ENCODE data around the gene CAMK4.
"Not testable (repeated sequence)": the region's sequence is repeated elsewhere in the genome, so short reads cannot be mapped to it uniquely, and the experiment has no call there.

CAMK4 gene

GRCh38 chr5:111310711-111311620 is 86.8 kb downstream of the CAMK4 start:
- DNase-seq (ENCODE audit: low read depth, low spot score), result no peak

GRCh38 chr5:111311666-111312065 is 87.5 kb downstream of the CAMK4 start:
- DNase-seq (ENCODE audit: low read depth, low spot score), result no peak

- DNase-seq (ENCODE audit: low read depth, low spot score), result no peak
Measured at GRCh38 chr5:111313017-111313724, 89.0 kb downstream of the CAMK4 start.

- no peak for DNase-seq (ENCODE audit: low read depth, low spot score)
Measured at GRCh38 chr5:111320953-111321352, 96.8 kb downstream of the CAMK4 start.

- DNase-seq (ENCODE audit: low read depth, low spot score), result no peak
Measured at GRCh38 chr5:111321376-111321775, 97.2 kb downstream of the CAMK4 start.

- DNase-seq (ENCODE audit: low read depth, low spot score), result no peak
Measured at GRCh38 chr5:111326551-111326950, 102.4 kb downstream of the CAMK4 start.

GRCh38 chr5:111337133-111337532 is 112.9 kb downstream of the CAMK4 start:
- no peak for DNase-seq (ENCODE audit: low read depth, low spot score)

- DNase-seq (ENCODE audit: low read depth, low spot score), result no peak
Measured at GRCh38 chr5:111337688-111338087, 113.5 kb downstream of the CAMK4 start.

- no peak for DNase-seq (ENCODE audit: low read depth, low spot score)
Measured at GRCh38 chr5:111345731-111346130, 121.5 kb downstream of the CAMK4 start.

GRCh38 chr5:111347021-111347420 is 122.8 kb downstream of the CAMK4 start:
- DNase-seq (ENCODE audit: low read depth, low spot score), result no peak

GRCh38 chr5:111348661-111349329 is 124.6 kb downstream of the CAMK4 start:
- no peak for DNase-seq (ENCODE audit: low read depth, low spot score)

GRCh38 chr5:111349429-111349828 is 125.2 kb downstream of the CAMK4 start:
- DNase-seq (ENCODE audit: low read depth, low spot score), result no peak

- DNase-seq (ENCODE audit: low read depth, low spot score), result no peak
Measured at GRCh38 chr5:111353035-111353434, 128.9 kb downstream of the CAMK4 start.

GRCh38 chr5:111358726-111359125 is 134.5 kb downstream of the CAMK4 start:
- DNase-seq (ENCODE audit: low read depth, low spot score), result not testable (repeated sequence)

- no peak for DNase-seq (ENCODE audit: low read depth, low spot score)
Measured at GRCh38 chr5:111360173-111360572, 136.0 kb downstream of the CAMK4 start.

- DNase-seq (ENCODE audit: low read depth, low spot score), result no peak
Measured at GRCh38 chr5:111364992-111365391, 140.8 kb downstream of the CAMK4 start.

GRCh38 chr5:111366388-111366787 is 142.2 kb downstream of the CAMK4 start:
- no peak for DNase-seq (ENCODE audit: low read depth, low spot score)

- DNase-seq (ENCODE audit: low read depth, low spot score), result no peak
Measured at GRCh38 chr5:111367115-111367514, 142.9 kb downstream of the CAMK4 start.

- no peak for DNase-seq (ENCODE audit: low read depth, low spot score)
Measured at GRCh38 chr5:111372799-111373198, 148.6 kb downstream of the CAMK4 start.

- no peak for DNase-seq (ENCODE audit: low read depth, low spot score)
Measured at GRCh38 chr5:111374380-111374779, 150.2 kb downstream of the CAMK4 start.

GRCh38 chr5:111375645-111376044 is 151.5 kb downstream of the CAMK4 start:
- DNase-seq (ENCODE audit: low read depth, low spot score), result no peak

- DNase-seq (ENCODE audit: low read depth, low spot score), result no peak
Measured at GRCh38 chr5:111377306-111377705, 153.1 kb downstream of the CAMK4 start.
